Peyer's patch (tissue), 4 donors: ENCODE measurements around the gene ERC1.

Experiments
- POLR2A ChIP-seq, 2 donors: fragments of 450-650 bp; IDR thresholded peaks; one replicate each; pipeline ENCODE4 v1.5.1; 2017; ENCODE audit warnings: antibody characterized with exemption in 2 of 2, mild to moderate bottlenecking in 2 of 2, moderate library complexity in 2 of 2
- TF ChIP-seq, protein P1 (sequence below), 6 experiments: fragments of 450-650 bp in 4 of 6; fragments of 200-600 bp in 2 of 6; sonication (generic) in 1 of 6; IDR thresholded peaks; one replicate each; pipeline ENCODE4 v1.5.1; 2017 to 2019; ENCODE audit warnings: antibody characterized with exemption in 6 of 6, mild to moderate bottlenecking in 3 of 6, moderate library complexity in 1 of 6

DNA sequence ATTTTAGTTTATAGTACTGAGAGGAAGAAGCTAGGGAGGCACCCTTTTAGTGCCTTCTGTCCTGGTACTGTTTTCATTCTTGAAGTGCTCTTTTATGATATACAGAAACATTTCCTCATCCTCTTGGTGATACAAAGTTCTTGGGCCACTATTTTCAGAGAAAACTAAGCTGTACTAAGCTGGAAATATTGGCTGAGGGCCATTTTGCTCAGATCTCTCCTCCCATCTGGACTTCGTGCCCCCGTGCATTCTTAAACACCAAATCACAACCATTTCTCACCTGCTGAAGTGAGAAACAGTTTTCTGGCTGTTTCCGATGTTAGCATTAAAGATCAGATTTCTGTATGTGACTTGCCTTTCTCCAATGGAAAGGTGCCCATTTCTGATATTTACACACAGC, 444.4 kb downstream of the ERC1 start:
- TF ChIP-seq, protein P1, sequence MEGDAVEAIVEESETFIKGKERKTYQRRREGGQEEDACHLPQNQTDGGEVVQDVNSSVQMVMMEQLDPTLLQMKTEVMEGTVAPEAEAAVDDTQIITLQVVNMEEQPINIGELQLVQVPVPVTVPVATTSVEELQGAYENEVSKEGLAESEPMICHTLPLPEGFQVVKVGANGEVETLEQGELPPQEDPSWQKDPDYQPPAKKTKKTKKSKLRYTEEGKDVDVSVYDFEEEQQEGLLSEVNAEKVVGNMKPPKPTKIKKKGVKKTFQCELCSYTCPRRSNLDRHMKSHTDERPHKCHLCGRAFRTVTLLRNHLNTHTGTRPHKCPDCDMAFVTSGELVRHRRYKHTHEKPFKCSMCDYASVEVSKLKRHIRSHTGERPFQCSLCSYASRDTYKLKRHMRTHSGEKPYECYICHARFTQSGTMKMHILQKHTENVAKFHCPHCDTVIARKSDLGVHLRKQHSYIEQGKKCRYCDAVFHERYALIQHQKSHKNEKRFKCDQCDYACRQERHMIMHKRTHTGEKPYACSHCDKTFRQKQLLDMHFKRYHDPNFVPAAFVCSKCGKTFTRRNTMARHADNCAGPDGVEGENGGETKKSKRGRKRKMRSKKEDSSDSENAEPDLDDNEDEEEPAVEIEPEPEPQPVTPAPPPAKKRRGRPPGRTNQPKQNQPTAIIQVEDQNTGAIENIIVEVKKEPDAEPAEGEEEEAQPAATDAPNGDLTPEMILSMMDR (IDR thresholded peaks at IDR 0.05) = no peak
- no peak for TF ChIP-seq POLR2A (IDR thresholded peaks at IDR 0.05)
